H1 (cell line): ENCODE data around the gene IKZF2. TPM values are rescaled to one million over a fixed set of nuclear protein-coding genes. Genes with fewer than 3 reads are reported as not detected.

Source experiments
- CEBPB ChIP-seq: IDR thresholded peaks from 2 replicates; pipeline ENCODE4 v1.6.1; 2012; ENCODE audit warnings: low read depth, low read length
- POU5F1 ChIP-seq: IDR thresholded peaks from 2 replicates; pipeline ENCODE4 v1.6.1; 2011; ENCODE audit warnings: low read depth, mild to moderate bottlenecking, low read length, moderate library complexity
- RFX5 ChIP-seq: IDR thresholded peaks from 2 replicates; pipeline ENCODE4 v1.6.1; 2011; ENCODE audit warnings: low read depth, low read length, improper control_type of control experiment, borderline replicate concordance
- polyA plus RNA-seq, 7 experiments: library from polyadenylated mRNA; depleted of rRNA in 3 of 7; stranded (reverse) in 5 of 7; unstranded in 2 of 7; fragments of >200 nt in 5 of 7; fragments of 200-250 nt in 2 of 7; gene quantifications; 1 replicate in 5 of 7; 2 replicates in 1 of 7; 4 replicates in 1 of 7; pipeline versions ENCODE4 v1.2.1 to v1.2.3, GENCODE V29; 2011 to 2013; ENCODE audit warnings: missing spikeins in 2 of 7, mixed read lengths in 2 of 7
- total RNA-seq: library from RNA; stranded (reverse); fragmentation: NEBNext Ultra II Directional; extraction: Animal tissue kit (Norgen Biotek cat#: 25700); gene quantifications from 2 replicates; pipeline ENCODE4 v1.2.1, GENCODE V29; 2021
- TF ChIP-seq, protein P1 (sequence below): IDR thresholded peaks from 2 replicates; pipeline ENCODE4 v1.6.1; 2012; ENCODE audit warnings: inconsistent platforms

Gene IKZF2
- total and polyA plus RNA-seq, 2 of the 8 experiments (the other 6 are each of a cell fraction or from before 2014, with no cell fraction given): 1.7 to 4.4 TPM

GRCh38 chr2:213007290-213007838 lies 144.0 kb downstream of the IKZF2 start (continued):
- TF ChIP-seq, protein P1, sequence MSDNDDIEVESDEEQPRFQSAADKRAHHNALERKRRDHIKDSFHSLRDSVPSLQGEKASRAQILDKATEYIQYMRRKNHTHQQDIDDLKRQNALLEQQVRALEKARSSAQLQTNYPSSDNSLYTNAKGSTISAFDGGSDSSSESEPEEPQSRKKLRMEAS: no peak
- TF ChIP-seq POU5F1 (no peak), RFX5 (no peak), CEBPB (no peak)
